Activated T-cell treated with anti-CD3 and anti-CD28 coated beads for 1 hour (primary cell): ENCODE results near the gene HDLBP.

ENCODE experiments used
- DNase-seq: peaks from one replicate; pipeline ENCODE4 v3.0.0-alpha.2; 2020; ENCODE audit warnings: low read depth

HDLBP gene

DNA sequence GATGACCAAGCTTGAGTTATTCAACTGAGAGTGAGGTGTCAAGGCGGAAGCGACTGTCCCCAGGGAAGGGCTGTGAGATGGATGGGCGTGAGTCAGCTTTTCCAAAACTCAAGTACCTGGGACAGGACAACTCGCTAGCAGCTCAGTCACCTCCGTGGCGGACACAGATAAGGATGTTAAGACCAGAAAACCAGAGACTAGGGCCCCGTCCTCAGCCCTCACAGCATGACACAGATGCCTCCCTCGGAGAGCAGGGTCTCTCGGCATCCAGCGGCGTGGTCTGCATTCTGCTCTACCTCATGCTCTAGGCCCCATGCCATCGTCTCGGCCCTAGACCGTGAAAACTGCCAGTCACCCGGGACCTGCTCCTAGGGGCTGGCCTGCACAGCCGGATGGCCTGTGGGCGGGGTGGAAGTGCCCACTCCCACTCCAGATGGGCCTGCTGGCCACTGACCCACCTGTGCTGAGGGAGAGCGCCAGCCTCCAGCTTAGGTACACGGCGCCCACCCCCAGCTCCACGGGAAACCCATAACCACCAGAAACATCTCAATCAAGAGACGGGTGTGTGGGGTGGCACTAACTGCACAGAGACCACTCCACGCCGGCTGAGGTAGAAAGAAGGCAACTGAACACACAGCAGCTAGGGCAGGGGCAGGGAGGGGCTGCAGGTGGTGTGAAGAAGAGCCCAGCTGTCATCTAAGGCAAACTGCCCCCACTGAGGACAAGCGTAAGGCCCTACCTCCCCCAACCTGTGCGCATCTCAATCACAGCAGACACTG is 87.2 kb downstream of the HDLBP start:
- DNase-seq, result no peak

GRCh38 chr2:241227594-241227993 is 87.9 kb downstream of the HDLBP start:
- no peak for DNase-seq

DNA sequence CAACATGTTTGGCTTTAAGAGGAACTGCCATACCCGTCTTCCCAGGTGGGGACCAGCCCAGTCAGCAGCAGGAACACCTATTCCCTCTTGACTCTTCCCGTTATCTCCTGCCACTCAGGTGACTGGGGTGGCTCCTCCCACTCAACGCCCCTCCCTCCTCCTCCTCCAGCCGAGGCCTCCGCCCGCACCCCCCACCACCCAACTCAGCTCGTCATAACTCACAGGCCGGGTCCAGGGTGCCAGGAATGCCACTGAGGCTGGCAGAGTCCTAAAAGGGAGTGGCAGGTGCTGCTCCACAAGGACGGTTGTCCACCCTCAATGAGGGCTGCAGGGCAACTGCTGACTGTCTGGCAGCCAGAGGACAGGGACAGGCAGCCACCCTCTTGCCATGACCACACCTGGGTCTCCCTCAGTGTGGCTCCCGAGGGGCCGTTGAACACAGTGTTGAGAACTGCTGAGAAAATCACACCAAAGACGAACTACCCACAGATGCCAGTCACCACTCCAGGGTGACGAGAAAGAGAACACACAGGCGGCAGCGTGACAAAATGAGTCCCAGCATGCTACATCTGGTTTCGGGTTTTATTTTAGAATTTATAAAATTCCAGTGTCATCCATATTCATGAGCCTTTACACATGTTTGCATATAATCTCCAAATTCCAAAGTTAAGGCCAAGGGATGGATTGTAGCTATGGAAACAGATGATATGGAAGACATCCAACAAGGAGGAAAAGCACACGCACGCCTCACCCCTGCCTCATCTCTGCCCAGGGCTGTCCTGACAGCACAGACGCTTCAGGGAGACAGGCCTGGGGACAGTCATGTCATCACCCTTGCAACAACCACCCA is 88.5 kb downstream of the HDLBP start:
- DNase-seq, result no peak

GRCh38 chr2:241225983-241226382 is 89.5 kb downstream of the HDLBP start:
- DNase-seq, result no peak

DNA sequence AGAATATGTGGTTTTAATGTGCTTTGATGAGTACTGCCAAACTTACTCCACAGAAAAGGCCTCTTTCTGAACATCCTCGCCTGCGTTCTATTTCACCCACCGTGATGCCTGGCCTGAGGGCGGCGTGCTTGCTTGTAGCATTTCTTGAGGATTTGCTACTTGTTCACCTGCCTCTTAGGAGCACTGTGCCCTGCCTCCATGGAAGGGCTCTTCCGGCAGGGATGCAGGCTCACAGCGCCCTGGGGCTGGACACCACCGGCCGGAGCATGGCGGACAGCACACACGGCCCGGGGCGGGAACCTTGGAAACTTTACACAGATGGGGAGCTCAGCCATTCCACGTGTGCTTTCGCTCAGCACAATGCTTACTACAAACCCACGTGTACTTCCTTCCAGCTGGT is 89.9 kb downstream of the HDLBP start:
- DNase-seq, result no peak

DNA sequence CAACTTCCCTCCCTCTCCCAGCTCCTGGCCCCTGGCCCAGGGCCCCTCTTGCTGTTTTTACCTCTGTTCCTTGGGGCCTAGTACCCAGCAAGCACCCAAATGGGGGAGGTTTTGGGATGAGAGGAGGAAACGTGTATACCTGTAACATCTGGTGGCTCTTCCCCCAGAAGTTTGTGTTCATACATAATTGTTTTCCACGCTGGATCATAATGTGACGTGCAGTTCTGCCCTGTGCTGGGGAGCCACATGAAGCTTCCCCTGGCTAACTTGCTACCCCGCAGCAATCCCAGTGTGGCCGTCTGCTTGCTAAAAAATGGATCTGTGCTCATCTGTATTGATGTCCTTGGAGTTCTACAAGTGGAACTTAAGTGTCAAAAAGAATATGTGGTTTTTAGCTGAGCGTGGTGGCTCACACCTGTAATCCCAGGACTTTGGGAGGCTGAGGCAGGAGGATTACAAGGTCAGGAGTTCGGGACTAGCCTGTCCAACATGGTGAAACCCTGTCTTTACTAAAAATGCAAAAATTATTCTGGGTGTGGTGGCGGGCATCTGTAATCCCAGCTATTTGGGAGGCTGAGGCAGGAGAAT is 90.5 kb downstream of the HDLBP start:
- DNase-seq, result no peak

- no peak for DNase-seq
Observed at GRCh38 chr2:241224018-241224850, 91.2 kb downstream of the HDLBP start.

GRCh38 chr2:241223211-241224017 is 92.1 kb downstream of the HDLBP start:
- no peak for DNase-seq

- DNase-seq, result no peak
Observed at GRCh38 chr2:241219856-241220356, 95.6 kb downstream of the HDLBP start.

- no peak for DNase-seq
Observed at GRCh38 chr2:241219030-241219382, 96.5 kb downstream of the HDLBP start.

DNA sequence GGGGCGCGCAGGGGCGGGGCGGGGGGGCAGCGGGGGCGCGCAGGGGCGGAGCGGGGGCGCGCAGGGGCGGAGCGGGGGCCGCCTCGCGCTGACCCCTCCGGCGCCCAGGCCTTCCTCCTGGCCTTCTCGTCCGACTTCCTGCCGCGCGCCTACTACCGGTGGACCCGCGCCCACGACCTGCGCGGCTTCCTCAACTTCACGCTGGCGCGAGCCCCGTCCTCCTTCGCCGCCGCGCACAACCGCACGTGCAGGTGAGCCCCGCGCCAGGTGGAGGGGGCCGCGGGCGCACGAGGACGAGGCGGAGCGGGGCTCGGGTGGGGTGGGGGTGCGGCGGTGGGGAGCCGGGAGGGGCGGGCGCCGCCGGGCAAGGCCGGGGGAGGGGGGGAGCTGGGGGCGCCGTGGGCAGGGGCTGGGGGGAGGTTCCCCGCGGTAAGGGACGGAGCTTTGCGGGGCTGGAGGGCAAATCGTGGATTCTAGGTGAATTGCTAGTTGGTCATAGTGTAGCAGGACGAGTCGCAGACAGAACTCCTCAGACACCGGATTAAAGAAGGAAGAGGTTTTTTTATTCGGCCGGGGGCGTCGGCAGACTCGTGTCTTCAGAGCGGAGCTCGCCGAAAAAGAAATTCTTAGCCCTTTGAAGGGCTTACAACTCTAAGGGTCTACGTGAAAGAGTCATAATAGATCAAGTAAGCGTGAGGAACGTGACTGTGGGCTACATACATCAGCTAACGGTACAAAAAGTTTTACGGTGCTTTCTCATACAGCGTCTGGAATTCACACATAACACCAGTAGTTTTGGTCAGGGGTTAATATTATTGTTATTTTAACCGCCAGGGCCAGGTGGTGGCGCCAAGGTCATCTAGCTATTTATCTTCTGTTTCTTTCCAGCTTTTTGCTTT is 97.1 kb downstream of the HDLBP start:
- DNase-seq, result peak; percentile 16

GRCh38 chr2:241217320-241218031 is 98.0 kb downstream of the HDLBP start:
- peak; percentile 16 for DNase-seq

DNA sequence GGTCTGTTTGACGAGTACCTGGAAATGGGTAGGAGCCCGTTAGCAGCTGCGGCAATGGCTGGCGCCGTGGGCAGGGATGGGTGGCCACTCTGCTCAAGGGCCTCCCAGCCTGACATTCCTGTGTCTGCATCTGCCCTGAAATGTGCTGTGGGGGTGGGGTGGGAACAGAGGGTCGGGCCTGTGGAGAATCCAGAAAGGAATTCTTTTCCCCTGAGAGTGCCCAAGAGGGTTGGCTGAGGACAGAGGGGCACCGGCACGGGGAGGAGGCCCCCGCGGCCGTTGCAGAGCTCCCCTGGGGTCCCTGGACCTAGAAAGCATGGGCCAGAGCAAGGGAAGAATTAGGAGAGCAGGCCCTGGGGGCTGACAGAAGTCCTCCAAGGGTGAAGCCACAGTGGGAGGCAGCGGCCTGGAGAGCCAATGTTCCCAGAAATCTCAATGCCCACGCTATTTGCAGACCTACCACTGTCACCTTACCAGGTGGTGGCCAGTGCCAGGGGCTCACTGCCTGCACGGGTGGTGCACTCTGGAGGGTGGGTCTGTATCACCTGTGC is 99.2 kb downstream of the HDLBP start:
- DNase-seq, result no peak

DNA sequence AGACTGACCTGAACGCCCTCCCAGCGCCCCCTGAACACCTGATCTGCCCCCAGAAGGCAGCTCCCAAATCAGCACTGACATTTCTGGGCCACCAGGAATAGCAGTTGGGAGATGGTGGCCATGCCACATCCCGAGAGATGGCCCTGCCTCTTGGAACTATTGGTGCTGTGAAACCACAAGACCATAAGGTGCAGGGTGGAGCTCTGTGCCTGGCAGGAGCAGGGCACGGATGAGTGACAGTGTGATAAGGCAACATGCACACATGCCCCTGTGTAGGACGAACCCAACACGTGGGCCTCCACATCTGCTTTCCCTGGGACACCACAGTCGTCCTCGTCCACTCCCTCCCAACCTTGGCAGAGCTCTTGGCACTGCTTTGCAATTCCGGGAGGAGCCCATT is 100.1 kb downstream of the HDLBP start:
- no peak for DNase-seq

DNA sequence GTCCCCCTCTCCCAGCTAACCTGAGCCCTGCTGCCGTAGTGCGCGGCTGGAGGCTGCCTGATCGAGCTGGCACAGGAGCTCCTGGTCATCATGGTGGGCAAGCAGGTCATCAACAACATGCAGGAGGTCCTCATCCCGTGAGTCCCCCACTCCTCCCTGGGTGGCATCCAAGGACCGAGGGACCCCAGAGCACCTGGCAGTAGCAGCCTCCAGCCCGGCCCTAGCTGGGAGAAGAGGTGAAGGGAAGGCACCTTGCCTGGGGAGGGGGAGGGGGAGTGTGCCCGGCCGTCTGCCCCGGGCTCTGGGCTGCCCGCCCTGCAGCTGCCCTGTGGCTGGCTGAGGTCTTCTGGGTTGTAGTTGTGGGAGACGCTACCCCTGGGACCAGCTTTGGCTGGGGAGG is 100.7 kb downstream of the HDLBP start:
- DNase-seq, result no peak

GRCh38 chr2:241214209-241214608 is 101.3 kb downstream of the HDLBP start:
- no peak for DNase-seq

DNA sequence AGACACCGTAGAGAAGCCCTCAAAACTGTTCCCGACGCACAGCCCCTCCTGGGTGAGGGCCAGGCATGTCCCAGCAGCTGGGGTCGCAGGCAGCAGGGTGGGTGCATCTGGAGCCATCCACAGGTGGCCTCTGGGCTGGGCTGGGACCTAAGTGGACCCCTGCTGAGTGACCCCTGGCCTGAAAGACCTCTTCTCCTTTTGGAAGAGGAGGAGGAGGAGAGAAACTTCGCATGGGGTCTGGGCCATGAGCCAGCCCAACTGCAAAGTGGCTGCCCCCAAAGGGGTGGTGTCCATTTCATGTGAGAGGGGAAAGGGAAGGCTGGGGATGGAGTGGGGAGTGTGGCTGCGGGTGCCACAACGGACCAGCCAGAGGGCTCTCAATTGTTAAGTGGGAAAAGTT is 101.9 kb downstream of the HDLBP start:
- DNase-seq, result no peak

- DNase-seq, result no peak
Observed at GRCh38 chr2:241213041-241213440, 102.4 kb downstream of the HDLBP start.

DNA sequence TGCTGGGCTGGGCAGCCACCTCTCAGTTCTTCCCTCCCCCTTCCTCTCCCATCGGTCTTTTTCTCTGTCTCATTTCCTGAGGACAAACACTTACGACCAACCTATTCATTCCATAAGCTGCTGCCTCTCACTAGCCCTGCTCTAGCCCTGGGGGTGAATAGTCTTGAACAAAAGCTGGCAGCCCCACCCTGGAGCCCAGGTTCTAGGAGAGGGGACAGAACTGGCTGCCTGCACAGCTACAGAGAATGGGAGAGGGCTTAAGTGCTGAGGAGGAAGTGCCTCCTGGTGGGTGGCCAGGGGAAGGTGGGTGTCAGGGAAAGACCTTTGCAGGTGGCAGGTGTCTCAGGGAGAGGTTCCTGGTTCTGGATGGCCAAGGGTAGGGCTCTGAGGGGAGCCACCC is 104.2 kb downstream of the HDLBP start:
- DNase-seq, result no peak
